Panc1 (cell line): ENCODE results near the gene PACRGL. TPM values are rescaled to one million over a fixed set of nuclear protein-coding genes. Genes with fewer than 3 reads are reported as not detected.
"Not testable (repeated sequence)": the region's sequence is repeated elsewhere in the genome, so short reads cannot be mapped to it uniquely, and the experiment has no call there.

Experiments used
- ATAC-seq: fragments of 200-7000 bp; cut with Tn5 transposase; 2 replicates; pipeline ENCODE4 v1.9.1; 2020; ENCODE audit warnings: mild to moderate bottlenecking, moderate library complexity
- BruUV-seq: library from RNA; stranded (reverse); fragments of 400-500 nt; replicated peaks from 2 replicates; lab custom pipeline; 2021; lab: Mats Ljungman, UMichigan
- CTCF ChIA-PET: fragments of 300-600 bp; sonication (Branson Sonifier 250); formaldehyde crosslinking; loops from one replicate; lab custom pipeline; 2022; ENCODE audit warnings: antibody characterized with exemption; lab: Charles Lee
- POLR2A ChIA-PET: fragments of 300-600 bp; sonication (Branson Sonifier 250); formaldehyde crosslinking; loops from one replicate; lab custom pipeline; 2022; ENCODE audit warnings: antibody characterized with exemption; lab: Charles Lee
- DNase-seq: peaks from one replicate; pipeline ENCODE4 v3.0.0-alpha.2; 2010; ENCODE audit warnings: low read depth, low spot score
- H3K27ac ChIP-seq: 2 replicates; pipeline ENCODE4 v1.5.1; 2011; ENCODE audit warnings: mild to moderate bottlenecking, low read length, inconsistent platforms
- H3K27me3 ChIP-seq: fragments of 200-500 bp; sonication (Bioruptor generic); 2 replicates; pipeline ENCODE4 v1.6.0; 2014; ENCODE audit warnings: low read length, inconsistent platforms; ENCODE audit not compliant: control insufficient read depth, insufficient read depth
- H3K36me3 ChIP-seq: fragments of 200-500 bp; sonication (Bioruptor generic); 2 replicates; pipeline ENCODE4 v1.5.1; 2014; ENCODE audit warnings: inconsistent platforms, mild to moderate bottlenecking, low read length, moderate library complexity; ENCODE audit not compliant: control insufficient read depth, insufficient read depth
- H3K4me1 ChIP-seq: 2 replicates; pipeline ENCODE4 v1.5.1; 2011; ENCODE audit warnings: inconsistent platforms, mild to moderate bottlenecking, low read length, moderate library complexity; ENCODE audit not compliant: control insufficient read depth, insufficient read depth
- H3K4me3 ChIP-seq, 2 experiments: 2 replicates each; pipeline ENCODE4 v1.5.1; 2011 to 2012; ENCODE audit warnings: low read depth in 2 of 2, low read length in 2 of 2, mild to moderate bottlenecking in 2 of 2, inconsistent platforms in 1 of 2, moderate library complexity in 1 of 2
- H3K9me3 ChIP-seq: fragments of 200-500 bp; sonication (Bioruptor generic); 2 replicates; pipeline ENCODE4 v1.5.1; 2014; ENCODE audit warnings: low read depth, mild to moderate bottlenecking, inconsistent platforms, low read length, moderate library complexity; ENCODE audit not compliant: control insufficient read depth, insufficient read depth
- CTCF ChIP-seq: fragments of 450-650 bp; IDR thresholded peaks from 2 replicates; pipeline ENCODE4 v1.5.1; 2017; ENCODE audit warnings: mild to moderate bottlenecking
- POLR2AphosphoS5 ChIP-seq: IDR thresholded peaks from 2 replicates; pipeline ENCODE4 v1.6.1; 2012; ENCODE audit warnings: mild to moderate bottlenecking, low read depth, low read length, moderate library complexity
- REST ChIP-seq, 2 experiments: IDR thresholded peaks; 2 replicates each; pipeline ENCODE4 v1.6.1; 2011 to 2012; ENCODE audit warnings: low read depth in 2 of 2, control low read depth in 1 of 2, low read length in 1 of 2, mild to moderate bottlenecking in 1 of 2, moderate library complexity in 1 of 2; ENCODE audit not compliant: insufficient read depth in 1 of 2
- SIN3A ChIP-seq: IDR thresholded peaks from 2 replicates; pipeline ENCODE4 v1.6.1; 2012; ENCODE audit warnings: low read depth, mild to moderate bottlenecking, low read length, moderate library complexity, borderline replicate concordance; ENCODE audit not compliant: insufficient read depth
- TCF7L2 ChIP-seq: IDR thresholded peaks from 2 replicates; pipeline ENCODE4 v1.6.1; 2011; ENCODE audit warnings: mild to moderate bottlenecking, low read depth, low read length, inconsistent platforms
- in situ Hi-C: cut with HindIII; loops from 2 replicates; pipeline ENCODE4 v1.10.0; 2016; ENCODE audit warnings: low sequenced_read_pairs, low pct_unique_long_range_greater_than_20kb
- intact Hi-C: fragments of 100-400 bp; cut with micrococcal nuclease; formaldehyde crosslinking; loops from one replicate; pipeline ENCODE4 v1.10.0; 2022; ENCODE audit not compliant: unreplicated experiment
- total RNA-seq: library from RNA; stranded (reverse); gene quantifications from one replicate; pipeline ENCODE4 v1.2.1, GENCODE V29; 2021; ENCODE audit not compliant: unreplicated experiment

PACRGL gene
- total RNA-seq, 1 experiment from 2014 or later: 10.4 TPM

DNA sequence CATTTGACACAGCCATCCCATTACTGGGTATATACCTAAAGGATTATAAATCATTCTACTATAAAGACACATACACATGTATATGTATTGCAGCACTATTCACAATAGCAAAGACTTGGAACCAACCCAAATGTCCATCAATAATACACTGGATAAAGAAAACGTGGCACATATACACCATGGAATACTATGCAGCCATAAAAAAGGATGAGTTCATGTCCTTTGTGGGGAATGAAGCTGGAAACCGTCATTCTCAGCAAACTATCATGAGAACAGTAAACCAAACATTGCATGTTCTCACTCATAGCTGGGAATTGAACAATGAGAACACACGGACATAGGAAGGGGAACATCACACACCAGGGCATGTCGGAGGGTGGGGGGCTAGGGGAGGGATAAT is 45.7 kb downstream of the PACRGL start:
- H3K27me3 ChIP-seq, H3K27ac ChIP-seq, BruUV-seq, in situ Hi-C loops, H3K9me3 ChIP-seq, CTCF ChIA-PET, ATAC-seq, H3K4me3 ChIP-seq, H3K36me3 ChIP-seq, POLR2A ChIA-PET, H3K4me1 ChIP-seq, intact Hi-C loops, DNase-seq: not testable (repeated sequence)

DNA sequence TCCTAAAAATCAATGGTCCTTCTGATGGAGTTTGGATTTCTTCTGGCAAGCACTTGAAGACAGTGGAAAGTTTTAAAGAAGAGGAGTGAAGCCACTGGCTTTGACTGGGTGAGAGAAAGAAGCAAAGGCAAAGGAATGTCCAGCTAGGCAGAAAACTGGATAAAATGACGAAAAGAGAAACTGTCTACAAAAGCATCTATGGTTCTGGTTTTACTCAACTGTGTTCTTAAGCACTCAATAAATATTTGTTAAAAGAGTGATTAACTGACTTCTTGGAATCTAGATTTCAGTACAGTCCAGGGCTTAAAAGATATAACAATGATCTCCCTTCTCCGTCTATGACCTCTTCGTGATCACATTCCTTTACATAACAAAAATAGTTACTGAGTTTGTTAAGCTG is 52.4 kb downstream of the PACRGL start:
- Histone ChIP-seq H3K9me3 (no peaks in the 10 kb centered on the region), H3K36me3 (no peaks in the 10 kb centered on the region; the same call in 1 of the 2 replicates), H3K27ac (no peak overlapping the region), H3K27me3 (no peaks in the 10 kb centered on the region), H3K4me1 (no peaks in the 10 kb centered on the region), H3K4me3 (no peak overlapping the region)
- in situ Hi-C loops: no loop called here
- TF ChIP-seq CTCF (no peak), SIN3A (no peak), POLR2AphosphoS5 (no peak), TCF7L2 (no peak), REST (IDR thresholded peaks at IDR 0.05; ENCODE audit: insufficient read depth in 1 of 2, low read depth in 2 of 2, low read length in 1 of 2) (no peak)
- intact Hi-C loops: no loop called here
- ChIA-PET CTCF (no interaction called here), POLR2A (no interaction called here)
- no peak for DNase-seq
- no TSS peak for BruUV-seq
- no peak for ATAC-seq

GRCh38 chr4:20754036-20754435 is 53.8 kb downstream of the PACRGL start:
- ATAC-seq (no peak), DNase-seq (no peak)
- no peaks in the 10 kb centered on the region for H3K27me3 ChIP-seq
- H3K27ac ChIP-seq: no peak overlapping the region
- H3K9me3 ChIP-seq: no peaks in the 10 kb centered on the region
- no peak overlapping the region for H3K4me3 ChIP-seq
- TF ChIP-seq REST (IDR thresholded peaks at IDR 0.05; ENCODE audit: insufficient read depth in 1 of 2, low read depth in 2 of 2, low read length in 1 of 2) (no peak), SIN3A (no peak), POLR2AphosphoS5 (no peak), TCF7L2 (no peak), CTCF (no peak)
- intact Hi-C loops: no loop called here
- POLR2A ChIA-PET: no interaction called here
- CTCF ChIA-PET: no interaction called here
- no peaks in the 10 kb centered on the region for H3K4me1 ChIP-seq
- in situ Hi-C loops: no loop called here
- H3K36me3 ChIP-seq: no peaks in the 10 kb centered on the region; the same call in 1 of the 2 replicates
- BruUV-seq: no TSS peak
